Glutamatergic neuron (in vitro differentiated cells): Measurements from ENCODE around the gene SS18L1. TPM values are rescaled to one million over a fixed set of nuclear protein-coding genes. Genes with fewer than 3 reads are reported as not detected.

ENCODE experiments used
- DNase-seq: peaks from one replicate; pipeline ENCODE4 v3.0.0; 2022
- H3K27ac Mint-ChIP-seq: one replicate; pipeline ENCODE4 v1.8.0; 2020; ENCODE audit warnings: mild to moderate bottlenecking, mixed read lengths, inconsistent platforms; ENCODE audit not compliant: unreplicated experiment
- H3K27me3 Mint-ChIP-seq: one replicate; pipeline ENCODE4 v1.8.0; 2020; ENCODE audit warnings: mild to moderate bottlenecking, moderate library complexity, mixed read lengths, inconsistent platforms; ENCODE audit not compliant: unreplicated experiment
- H3K36me3 Mint-ChIP-seq: one replicate; pipeline ENCODE4 v1.8.0; 2020; ENCODE audit warnings: mild to moderate bottlenecking, mixed read lengths, inconsistent platforms; ENCODE audit not compliant: unreplicated experiment
- H3K4me1 Mint-ChIP-seq: one replicate; pipeline ENCODE4 v1.8.0; 2020; ENCODE audit warnings: mild to moderate bottlenecking, low read depth, mixed read lengths, inconsistent platforms; ENCODE audit not compliant: unreplicated experiment
- H3K4me3 Mint-ChIP-seq: one replicate; pipeline ENCODE4 v1.8.0; 2020; ENCODE audit warnings: mild to moderate bottlenecking, mixed read lengths, inconsistent platforms; ENCODE audit not compliant: unreplicated experiment
- H3K9me3 Mint-ChIP-seq: one replicate; pipeline ENCODE4 v1.8.0; 2020; ENCODE audit warnings: mild to moderate bottlenecking, moderate library complexity, mixed read lengths, inconsistent platforms; ENCODE audit not compliant: unreplicated experiment
- total RNA-seq: library from RNA; stranded (reverse); fragmentation: NEBNext Ultra II Directional; extraction: Animal tissue kit (Norgen Biotek cat#: 25700); gene quantifications from one replicate; pipeline ENCODE4 v1.2.1, GENCODE V29; 2021; ENCODE audit not compliant: unreplicated experiment
- TF ChIP-seq, protein P1 (sequence below): fragments of 200-600 bp; sonication (generic); IDR thresholded peaks from one replicate; pipeline ENCODE4 v1.5.0; 2021; ENCODE audit not compliant: partially characterized antibody, unreplicated experiment

Gene SS18L1
- total RNA-seq, 1 donor from 2014 or later = 50.4 TPM

GRCh38 chr20:62181808-62182207 lies 38.2 kb downstream of the SS18L1 start:
- H3K36me3 Mint-ChIP-seq = no peaks in the 10 kb centered on the region

DNA sequence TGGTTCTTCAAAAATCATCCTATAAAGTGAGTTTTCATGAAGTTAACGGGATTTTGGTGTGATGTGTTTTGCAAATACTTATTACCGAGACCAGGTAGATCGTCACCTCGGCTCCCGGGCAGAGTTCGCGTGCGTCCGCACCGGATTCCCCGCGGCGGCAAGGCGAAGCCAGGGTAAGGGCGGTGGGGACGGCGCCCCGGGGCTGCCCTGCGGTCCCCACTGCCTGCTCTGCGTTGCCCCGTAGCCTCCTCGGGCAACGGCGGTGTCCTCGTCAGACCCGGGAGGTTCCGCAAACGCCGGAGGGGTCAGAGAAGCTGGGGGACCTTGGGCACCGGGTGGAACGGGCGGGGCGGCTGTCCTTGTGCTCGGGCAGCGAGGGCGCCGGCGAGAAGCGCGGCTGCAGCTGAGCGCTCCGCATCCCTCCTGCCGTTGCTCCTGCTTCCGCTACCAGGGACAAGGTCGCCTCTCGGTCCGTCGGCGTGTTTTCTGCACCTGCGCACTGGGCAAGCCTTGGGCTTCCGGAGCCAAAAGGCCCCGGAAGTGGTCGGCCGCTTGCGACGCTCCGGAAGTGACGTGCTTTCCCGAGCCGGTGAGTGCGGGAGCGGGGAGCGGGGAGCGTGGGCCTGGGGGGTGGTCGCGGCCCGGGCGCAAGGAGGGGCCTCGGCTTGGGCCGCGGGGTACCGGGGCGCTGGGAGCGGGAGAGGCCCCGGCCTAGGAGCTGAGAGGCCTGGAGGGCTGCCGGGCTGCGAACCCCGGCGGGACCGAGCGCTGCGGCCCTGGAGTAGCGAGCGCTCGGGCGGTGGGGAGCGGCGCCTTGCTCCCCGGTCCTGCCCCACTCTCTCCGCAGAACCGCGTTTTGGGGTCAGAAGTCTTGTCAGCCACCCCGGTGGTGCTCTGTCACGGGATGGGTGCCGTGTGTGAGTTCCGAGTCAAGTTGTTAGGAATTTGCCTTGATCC lies 39.2 kb downstream of the SS18L1 start, which contains the start of gene MTG2:
MTG2 (plus strand) TSS at position 560 of the 957 bp plus-strand sequence. CDS start 10,393 bp downstream, outside the sequence.
- H3K4me1 Mint-ChIP-seq = peaks cover 15% of the 10 kb centered on the region
- peak within 1 kb of the TSS; percentile 85 for H3K27ac Mint-ChIP-seq
- H3K36me3 Mint-ChIP-seq = no peaks in the 10 kb centered on the region
- peak; percentile 96 for DNase-seq
- peak within 1 kb of the TSS; percentile 96 for H3K4me3 Mint-ChIP-seq
- TF ChIP-seq, protein P1, sequence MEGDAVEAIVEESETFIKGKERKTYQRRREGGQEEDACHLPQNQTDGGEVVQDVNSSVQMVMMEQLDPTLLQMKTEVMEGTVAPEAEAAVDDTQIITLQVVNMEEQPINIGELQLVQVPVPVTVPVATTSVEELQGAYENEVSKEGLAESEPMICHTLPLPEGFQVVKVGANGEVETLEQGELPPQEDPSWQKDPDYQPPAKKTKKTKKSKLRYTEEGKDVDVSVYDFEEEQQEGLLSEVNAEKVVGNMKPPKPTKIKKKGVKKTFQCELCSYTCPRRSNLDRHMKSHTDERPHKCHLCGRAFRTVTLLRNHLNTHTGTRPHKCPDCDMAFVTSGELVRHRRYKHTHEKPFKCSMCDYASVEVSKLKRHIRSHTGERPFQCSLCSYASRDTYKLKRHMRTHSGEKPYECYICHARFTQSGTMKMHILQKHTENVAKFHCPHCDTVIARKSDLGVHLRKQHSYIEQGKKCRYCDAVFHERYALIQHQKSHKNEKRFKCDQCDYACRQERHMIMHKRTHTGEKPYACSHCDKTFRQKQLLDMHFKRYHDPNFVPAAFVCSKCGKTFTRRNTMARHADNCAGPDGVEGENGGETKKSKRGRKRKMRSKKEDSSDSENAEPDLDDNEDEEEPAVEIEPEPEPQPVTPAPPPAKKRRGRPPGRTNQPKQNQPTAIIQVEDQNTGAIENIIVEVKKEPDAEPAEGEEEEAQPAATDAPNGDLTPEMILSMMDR = no peak
- H3K9me3 Mint-ChIP-seq = peaks cover 4% of the 10 kb centered on the region
- peaks cover 2% of the 10 kb centered on the region for H3K27me3 Mint-ChIP-seq

More at GRCh38 chr20:62181808-62182207, 38.2 kb downstream of the SS18L1 start:
- H3K4me1 Mint-ChIP-seq = peaks cover 15% of the 10 kb centered on the region
- H3K4me3 Mint-ChIP-seq = peak overlapping the region; percentile 89
- H3K27ac Mint-ChIP-seq = peak overlapping the region; percentile 85
- H3K9me3 Mint-ChIP-seq = peaks cover 4% of the 10 kb centered on the region
- DNase-seq = no peak
- H3K27me3 Mint-ChIP-seq = peaks cover 2% of the 10 kb centered on the region
- TF ChIP-seq, protein P1 = no peak

DNA sequence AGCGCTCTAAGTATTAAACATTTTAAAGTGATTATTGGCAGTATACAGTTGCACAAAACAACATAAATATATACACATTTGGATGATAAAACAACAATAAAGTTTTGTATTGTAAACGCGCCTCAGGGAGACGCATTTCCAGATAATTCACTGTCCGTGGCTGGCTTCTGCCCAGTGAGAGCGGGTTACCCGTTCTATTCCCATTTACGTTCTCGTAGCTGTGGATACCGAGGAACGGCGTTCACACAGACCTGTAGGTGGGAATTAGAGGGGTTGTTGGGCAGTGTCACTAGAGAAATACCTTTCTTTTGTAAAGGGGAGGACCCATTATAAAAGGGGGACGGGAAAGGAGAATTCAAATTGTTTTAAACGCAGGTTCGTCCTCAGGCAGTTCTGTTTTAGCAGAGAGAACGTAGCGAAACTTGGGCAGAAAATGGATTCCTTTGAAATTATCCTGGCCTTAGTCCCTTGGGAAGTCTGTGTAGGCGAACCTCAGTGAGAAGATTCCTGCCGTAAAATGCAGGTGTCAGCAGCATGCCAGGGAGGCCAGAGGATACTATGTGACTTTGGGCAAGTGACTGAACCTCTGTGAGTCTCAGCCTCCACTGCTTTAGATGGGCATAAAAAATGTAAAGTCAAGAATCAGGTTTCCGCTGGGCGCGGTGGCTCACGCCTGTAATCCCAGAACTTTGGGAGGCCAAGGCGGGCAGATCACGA lies 40.0 kb downstream of the SS18L1 start:
- TF ChIP-seq, protein P1 = no peak
- Mint-ChIP-seq H3K27ac (peak overlapping the region; percentile 81), H3K27me3 (peaks cover 2% of the 10 kb centered on the region), H3K4me3 (peak overlapping the region; percentile 96), H3K36me3 (no peaks in the 10 kb centered on the region), H3K9me3 (peaks cover 4% of the 10 kb centered on the region), H3K4me1 (peaks cover 15% of the 10 kb centered on the region)
- peak; percentile 7 for DNase-seq

DNA sequence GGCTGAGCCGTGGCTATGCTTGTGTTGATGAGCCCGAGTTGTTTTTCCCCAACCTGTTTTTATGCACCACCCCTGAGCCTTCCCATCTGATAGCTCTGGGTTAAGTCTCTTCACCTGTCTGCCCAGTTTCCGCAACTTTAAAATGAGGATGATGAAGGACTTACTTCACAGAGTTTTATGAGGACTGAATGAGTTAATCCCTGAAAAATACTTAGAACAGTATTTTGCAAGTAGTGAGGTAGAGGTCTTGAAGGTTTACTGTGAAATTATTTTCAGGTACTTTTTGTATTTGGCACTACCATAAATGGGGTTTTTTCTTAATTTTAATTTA lies 42.5 kb downstream of the SS18L1 start:
- Mint-ChIP-seq H3K9me3 (peaks cover 4% of the 10 kb centered on the region), H3K4me1 (peaks cover 16% of the 10 kb centered on the region), H3K4me3 (no peak overlapping the region), H3K36me3 (no peaks in the 10 kb centered on the region), H3K27me3 (peaks cover 2% of the 10 kb centered on the region), H3K27ac (no peak overlapping the region)
- DNase-seq = no peak
- TF ChIP-seq, protein P1 = no peak
